Subcutaneous abdominal adipose tissue (tissue), 5 donors: ENCODE data around the gene WDR74.
"Not testable (repeated sequence)": the region's sequence is repeated elsewhere in the genome, so short reads cannot be mapped to it uniquely, and the experiment has no call there.

Source experiments
- H3K27ac ChIP-seq: one replicate; pipeline ENCODE4 v1.7.0; 2013; ENCODE audit warnings: low read depth, mild to moderate bottlenecking, inconsistent platforms, low read length, moderate library complexity
- H3K27me3 ChIP-seq, 5 donors: one replicate each; pipeline ENCODE4 v1.7.0; 2013; ENCODE audit warnings: low read length in 5 of 5, inconsistent platforms in 1 of 5; ENCODE audit not compliant: control insufficient read depth in 5 of 5, insufficient read depth in 4 of 5
- H3K36me3 ChIP-seq, 5 donors: one replicate each; pipeline ENCODE4 v1.7.0; 2013; ENCODE audit warnings: low read length in 5 of 5; ENCODE audit not compliant: control insufficient read depth in 5 of 5, insufficient read depth in 5 of 5
- H3K4me1 ChIP-seq, 5 donors: one replicate each; pipeline ENCODE4 v1.7.0; 2013; ENCODE audit warnings: low read length in 5 of 5, mild to moderate bottlenecking in 3 of 5, moderate library complexity in 1 of 5; ENCODE audit not compliant: control insufficient read depth in 5 of 5, insufficient read depth in 5 of 5
- H3K4me3 ChIP-seq, 5 donors: one replicate each; pipeline ENCODE4 v1.7.0; 2013; ENCODE audit warnings: low read length in 5 of 5, low read depth in 1 of 5
- H3K9ac ChIP-seq, 5 donors: one replicate each; pipeline ENCODE4 v1.7.0; 2013; ENCODE audit warnings: low read length in 5 of 5, mild to moderate bottlenecking in 4 of 5, moderate library complexity in 3 of 5
- H3K9me3 ChIP-seq, 5 donors: one replicate each; pipeline ENCODE4 v1.7.0; 2013; ENCODE audit warnings: low read length in 5 of 5; ENCODE audit not compliant: control insufficient read depth in 5 of 5
- donor health status: healthy.
- donor health status: healthy.
- donor health status: healthy.
- donor health status: healthy.
- donor health status: healthy.

Gene WDR74

GRCh38 chr11:62842171-62842741, 2.9 kb upstream of the WDR74 start:
- Histone ChIP-seq H3K9ac (peak overlapping the region; percentile 74 to 92 (median 86)), H3K27ac (peak overlapping the region; percentile 97), H3K36me3 (no peaks in the 10 kb centered on the region), H3K4me1 (peaks cover 6 to 37% (median 29%) of the 10 kb centered on the region in 5 donors), H3K4me3 (peak overlapping the region; percentile 64 to 73 (median 69)), H3K27me3 (no peaks in the 10 kb centered on the region), H3K9me3 (no peaks in the 10 kb centered on the region)

DNA sequence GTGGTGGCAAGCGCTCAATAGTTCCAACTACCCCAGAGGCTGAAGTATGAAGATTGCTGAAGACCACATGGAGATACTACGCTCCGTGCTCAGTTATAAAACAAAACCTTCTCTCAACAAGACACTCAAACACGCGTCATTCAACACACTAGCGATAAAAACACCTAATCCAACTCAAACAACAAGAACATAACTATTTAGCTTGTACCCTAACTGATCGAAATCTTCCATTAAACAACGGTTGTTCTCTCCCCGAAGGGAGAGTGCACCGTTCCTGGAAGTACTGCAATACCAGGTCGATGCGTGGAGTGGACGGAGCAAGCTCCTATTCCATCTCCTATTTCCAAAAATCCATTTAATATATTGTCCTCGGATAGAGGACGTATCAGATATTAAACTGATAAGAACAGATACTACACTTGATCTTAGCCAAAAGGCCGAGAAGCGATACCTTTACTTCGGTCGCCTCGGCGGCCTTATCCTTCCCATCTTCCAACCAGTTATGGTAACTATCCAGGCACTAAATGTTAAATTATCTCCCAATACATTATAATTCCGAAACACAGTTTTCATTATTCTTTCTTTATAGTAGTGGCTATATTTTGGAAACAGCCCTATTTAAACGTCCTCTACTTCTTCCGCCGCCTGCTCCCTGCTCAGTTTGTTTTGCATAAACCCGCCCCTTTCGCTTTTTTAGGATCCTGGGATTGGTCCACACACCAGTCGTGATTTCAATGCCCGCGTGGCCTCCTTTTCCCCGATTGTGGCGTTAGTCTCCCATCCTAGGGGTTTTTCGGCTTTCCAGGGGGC, 2.2 kb upstream of the WDR74 start:
- Histone ChIP-seq H3K9me3 (no peaks in the 10 kb centered on the region), H3K4me3 (peak overlapping the region; percentile 65 to 99 (median 71)), H3K27me3 (no peaks in the 10 kb centered on the region), H3K9ac (peak overlapping the region; percentile 74 to 92 (median 86)), H3K27ac (peak overlapping the region; percentile 97), H3K4me1 (peaks cover 6 to 37% (median 29%) of the 10 kb centered on the region in 5 donors), H3K36me3 (peaks cover 0 to under 1% (median 0%) of the 10 kb centered on the region in 5 donors)

GRCh38 chr11:62840721-62841360, 1.5 kb upstream of the WDR74 start:
- H3K4me1 ChIP-seq: peaks cover 6 to 37% (median 29%) of the 10 kb centered on the region in 5 donors
- peak overlapping the region; percentile 4 to 92 (median 75) for H3K9ac ChIP-seq
- peak overlapping the region; percentile 97 for H3K27ac ChIP-seq
- H3K9me3 ChIP-seq, H3K27me3 ChIP-seq, H3K36me3 ChIP-seq: not testable (repeated sequence)
- peak overlapping the region; percentile 57 to 99 (median 92) for H3K4me3 ChIP-seq

GRCh38 chr11:62835336-62835735, 4.1 kb downstream of the WDR74 start:
- Histone ChIP-seq H3K9ac (no peak overlapping the region), H3K27ac (no peak overlapping the region), H3K4me1 (peaks cover 11 to 44% (median 39%) of the 10 kb centered on the region in 5 donors)

DNA sequence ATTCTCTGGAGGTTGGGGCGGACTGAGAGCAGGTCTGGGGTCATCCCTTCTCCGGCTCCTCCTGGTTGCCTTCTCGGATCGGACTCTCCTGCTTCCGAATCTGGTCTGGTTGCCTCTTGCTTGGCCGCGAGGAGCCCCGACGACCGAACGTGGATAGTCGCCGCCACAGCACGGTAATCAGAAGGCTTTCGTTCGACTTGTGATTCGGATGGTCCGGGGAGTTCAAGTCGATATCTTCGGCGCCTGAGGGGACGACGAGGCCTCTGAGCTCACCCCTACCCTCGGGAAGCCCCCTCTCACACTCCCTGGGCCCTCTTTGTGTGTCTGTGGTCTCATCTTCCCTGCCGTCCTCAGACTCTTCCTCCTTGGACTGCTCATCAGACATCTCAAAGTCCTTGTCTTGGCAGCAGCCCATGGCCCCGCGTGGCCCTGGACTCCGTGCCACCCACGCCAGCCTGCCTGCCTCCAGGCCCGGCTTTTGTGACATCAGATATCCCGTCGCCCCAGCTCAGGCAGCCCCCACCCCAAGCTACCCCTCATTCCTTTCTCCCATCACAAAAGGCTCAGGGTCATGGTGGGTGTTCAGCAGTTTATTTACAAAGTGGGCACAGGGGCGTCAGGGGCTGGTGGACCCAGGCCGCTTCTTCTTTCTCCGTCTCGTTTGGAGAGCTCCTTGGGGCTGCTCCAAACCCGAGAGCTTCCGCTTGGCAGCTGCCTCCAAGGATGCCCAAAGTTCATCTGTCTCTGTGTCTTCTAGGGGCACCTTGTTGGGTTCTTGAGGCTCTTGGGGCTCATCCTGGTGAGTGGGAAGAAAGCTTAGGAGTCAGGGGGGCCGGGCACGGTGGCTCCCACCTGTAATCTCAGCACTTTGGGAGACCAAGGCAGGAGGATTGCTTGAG, 6.8 kb downstream of the WDR74 start, which contains the start of gene TEX54:
Gene TEX54, minus strand, starts transcription at position 506 of the 899 bp plus-strand sequence.
- Histone ChIP-seq H3K9ac (peak within 1 kb of the TSS; percentile 92 to 99 (median 95)), H3K4me1 (peaks cover 9 to 35% (median 34%) of the 10 kb centered on the region in 5 donors), H3K27me3 (no peaks in the 10 kb centered on the region), H3K27ac (peak within 1 kb of the TSS; percentile 96), H3K9me3 (no peaks in the 10 kb centered on the region), H3K4me3 (peak within 1 kb of the TSS; percentile 90 to 94 (median 91)), H3K36me3 (peaks cover 7 to 36% (median 30%) of the 10 kb centered on the region in 5 donors)

More at GRCh38 chr11:62835336-62835735, 4.1 kb downstream of the WDR74 start:
- no peak overlapping the region for H3K4me3 ChIP-seq
- no peaks in the 10 kb centered on the region for H3K27me3 ChIP-seq
- no peaks in the 10 kb centered on the region for H3K9me3 ChIP-seq
- peaks cover 4 to 32% (median 23%) of the 10 kb centered on the region in 5 donors for H3K36me3 ChIP-seq

- H3K9ac ChIP-seq: peak within 1 kb of the TSS; percentile 92 to 99 (median 95)
- peaks cover 13 to 40% (median 35%) of the 10 kb centered on the region in 5 donors for H3K4me1 ChIP-seq
- peaks cover 13 to 44% (median 38%) of the 10 kb centered on the region in 5 donors for H3K36me3 ChIP-seq
Measured at GRCh38 chr11:62831520-62832335, 7.7 kb downstream of the WDR74 start, which contains the start of gene STX5. Gene STX5 (minus strand): TSS chr11:62832051. CDS start chr11:62831243, 808 bp downstream.

GRCh38 chr11:62830904-62831519, 8.4 kb downstream of the WDR74 start:
- Histone ChIP-seq H3K27ac (peak overlapping the region; percentile 96), H3K27me3 (no peaks in the 10 kb centered on the region), H3K4me3 (peak overlapping the region; percentile 83 to 94 (median 91)), H3K4me1 (peaks cover 13 to 40% (median 35%) of the 10 kb centered on the region in 5 donors), H3K36me3 (peaks cover 10 to 41% (median 39%) of the 10 kb centered on the region in 5 donors), H3K9ac (peak overlapping the region; percentile 86 to 95 (median 92)), H3K9me3 (no peaks in the 10 kb centered on the region)

More at GRCh38 chr11:62831520-62832335, 7.7 kb downstream of the WDR74 start, which contains the start of gene STX5:
- Histone ChIP-seq H3K9me3 (no peaks in the 10 kb centered on the region), H3K27ac (peak within 1 kb of the TSS; percentile 96), H3K27me3 (no peaks in the 10 kb centered on the region), H3K4me3 (peak within 1 kb of the TSS; percentile 90 to 94 (median 91))

DNA sequence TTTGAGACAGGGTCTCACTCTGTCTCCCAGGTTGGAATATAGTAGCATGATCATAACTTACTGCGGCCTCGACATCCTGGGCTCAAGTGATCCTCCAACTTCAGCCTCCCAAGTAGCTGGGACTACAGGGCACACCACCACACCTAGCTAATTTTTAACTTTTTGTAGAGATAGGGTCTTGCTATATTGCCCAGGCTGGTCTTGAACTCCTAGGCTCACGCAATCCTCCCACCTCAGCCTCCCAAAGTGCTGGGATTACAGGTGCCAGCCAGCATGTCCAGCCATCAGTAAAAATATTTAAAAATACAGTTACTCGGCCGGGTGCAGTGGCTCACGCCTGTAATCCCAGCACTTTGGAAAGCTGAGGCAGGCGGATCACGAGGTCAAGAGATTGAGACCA, 11.3 kb downstream of the WDR74 start:
- Histone ChIP-seq H3K4me1 (peaks cover 10 to 32% (median 28%) of the 10 kb centered on the region in 5 donors), H3K36me3 (peaks cover 12 to 46% (median 43%) of the 10 kb centered on the region in 5 donors)
- H3K4me3 ChIP-seq, H3K27me3 ChIP-seq, H3K9me3 ChIP-seq, H3K9ac ChIP-seq, H3K27ac ChIP-seq: not testable (repeated sequence)
